ENCODE results near the gene LINC01488.

Gene LINC01488

DNA sequence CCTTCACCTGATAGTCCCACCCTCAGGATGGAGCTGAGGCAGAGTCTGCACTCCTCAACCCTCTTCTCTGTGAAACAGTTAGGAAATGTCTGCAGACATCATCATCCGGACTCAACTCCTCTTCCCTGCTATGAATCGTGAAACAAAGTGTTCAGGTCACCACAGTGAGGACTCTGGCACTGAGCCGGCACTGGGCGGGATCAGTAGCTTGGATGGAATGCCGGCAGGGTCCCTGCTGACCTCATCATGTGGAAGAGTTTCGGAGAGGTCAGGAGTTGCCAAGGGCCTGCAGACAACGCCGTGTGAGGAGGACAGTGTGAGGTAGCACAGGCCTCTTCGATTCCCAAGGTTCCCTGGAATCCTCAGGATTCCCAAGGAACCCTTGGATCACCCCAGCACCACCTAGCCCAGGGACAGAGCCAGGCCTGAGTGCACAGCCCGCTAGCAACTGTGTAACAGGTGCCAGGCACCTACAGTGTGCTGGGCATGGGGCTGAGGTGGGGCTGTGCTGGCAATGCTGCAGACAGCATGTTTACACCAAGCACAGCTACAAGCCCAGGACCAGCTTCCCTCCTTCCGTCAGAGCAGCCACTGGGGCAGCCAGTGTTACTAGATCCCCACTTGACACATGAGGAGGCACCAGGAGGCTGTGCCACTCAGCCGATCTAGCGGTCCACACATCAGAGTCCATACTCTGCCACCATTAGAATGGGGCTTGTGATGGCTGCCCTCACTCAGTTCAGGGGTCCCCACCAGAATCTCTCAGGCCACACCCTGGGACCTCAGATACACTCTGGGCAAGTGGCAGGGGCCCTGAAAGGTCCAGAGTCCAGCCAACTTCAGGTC, 693 bp upstream of the LINC01488 start:
- no peak for DNase-seq

DNA sequence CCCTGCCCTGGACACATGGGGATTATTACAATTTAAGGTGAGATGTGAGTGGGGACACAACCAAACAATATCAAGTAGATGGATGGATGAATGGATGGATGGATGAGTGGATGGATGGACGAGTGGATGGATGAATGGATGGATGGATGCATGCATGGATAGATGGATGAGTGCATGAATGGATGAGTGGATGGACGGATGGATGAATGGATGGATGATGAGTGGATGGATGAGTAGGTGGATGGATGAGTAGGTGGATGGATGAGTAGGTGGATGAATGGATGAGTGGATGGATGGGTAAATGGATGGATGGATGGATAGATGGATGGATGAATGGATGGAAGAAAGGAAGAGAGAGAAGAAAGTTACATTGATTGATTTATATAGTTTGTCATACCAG, 859 bp downstream of the LINC01488 start:
- no peak for DNase-seq

DNA sequence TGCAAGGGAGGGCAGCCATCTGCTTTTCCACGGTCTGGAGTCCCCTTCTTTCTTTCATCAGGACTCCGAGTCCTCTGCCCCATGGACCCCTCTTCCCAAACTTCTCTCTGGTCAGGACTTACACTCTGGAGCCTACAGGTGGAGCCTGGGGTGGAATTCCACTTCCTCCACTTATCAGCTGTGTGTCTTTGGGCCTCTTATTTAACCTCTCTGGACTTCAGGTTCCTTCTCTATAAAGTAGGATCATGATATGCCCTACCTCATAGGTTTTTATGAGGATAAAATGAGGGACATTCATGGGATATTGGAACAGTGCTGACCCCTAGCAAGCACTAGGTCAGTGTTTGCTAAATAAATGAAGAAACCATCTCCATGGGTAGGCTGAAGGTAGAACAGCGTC, 1.7 kb downstream of the LINC01488 start:
- no peak for DNase-seq

DNA sequence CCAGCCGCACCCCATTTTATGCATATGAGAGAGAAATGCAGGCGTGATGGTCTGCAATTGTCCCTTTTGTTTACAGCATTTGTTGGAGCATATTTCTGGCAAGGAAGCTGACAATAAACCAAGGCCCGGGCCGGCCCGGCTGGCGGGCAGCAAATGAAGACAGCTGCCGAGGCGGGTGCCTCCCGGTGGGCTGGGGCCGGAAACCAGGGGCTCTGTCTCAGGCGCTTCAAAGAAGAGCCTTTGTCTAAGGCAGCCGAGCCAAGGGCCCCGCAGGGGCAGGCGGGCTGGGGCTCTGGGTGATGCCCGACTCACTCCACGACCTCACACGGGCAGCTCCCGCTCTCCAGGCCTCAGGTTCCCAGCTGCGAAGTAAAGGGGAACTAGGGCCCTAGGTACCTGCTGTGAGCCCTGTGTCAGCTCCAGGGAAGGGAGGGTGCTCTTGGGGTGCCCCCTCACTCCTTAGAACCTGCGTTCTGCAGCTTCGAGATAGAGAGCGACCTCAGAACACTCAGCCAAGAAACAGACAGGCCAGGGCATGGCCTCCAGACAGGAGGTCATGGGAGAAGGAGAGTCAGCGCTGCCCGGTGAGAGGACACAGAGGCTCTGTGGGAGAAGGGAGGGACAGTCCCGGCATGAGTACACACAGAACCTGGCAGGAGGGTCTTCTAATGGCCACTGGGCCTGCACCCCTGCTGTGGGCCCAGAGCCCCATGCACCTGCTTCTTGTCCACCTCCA, 2.4 kb downstream of the LINC01488 start:
- no peak for DNase-seq

DNA sequence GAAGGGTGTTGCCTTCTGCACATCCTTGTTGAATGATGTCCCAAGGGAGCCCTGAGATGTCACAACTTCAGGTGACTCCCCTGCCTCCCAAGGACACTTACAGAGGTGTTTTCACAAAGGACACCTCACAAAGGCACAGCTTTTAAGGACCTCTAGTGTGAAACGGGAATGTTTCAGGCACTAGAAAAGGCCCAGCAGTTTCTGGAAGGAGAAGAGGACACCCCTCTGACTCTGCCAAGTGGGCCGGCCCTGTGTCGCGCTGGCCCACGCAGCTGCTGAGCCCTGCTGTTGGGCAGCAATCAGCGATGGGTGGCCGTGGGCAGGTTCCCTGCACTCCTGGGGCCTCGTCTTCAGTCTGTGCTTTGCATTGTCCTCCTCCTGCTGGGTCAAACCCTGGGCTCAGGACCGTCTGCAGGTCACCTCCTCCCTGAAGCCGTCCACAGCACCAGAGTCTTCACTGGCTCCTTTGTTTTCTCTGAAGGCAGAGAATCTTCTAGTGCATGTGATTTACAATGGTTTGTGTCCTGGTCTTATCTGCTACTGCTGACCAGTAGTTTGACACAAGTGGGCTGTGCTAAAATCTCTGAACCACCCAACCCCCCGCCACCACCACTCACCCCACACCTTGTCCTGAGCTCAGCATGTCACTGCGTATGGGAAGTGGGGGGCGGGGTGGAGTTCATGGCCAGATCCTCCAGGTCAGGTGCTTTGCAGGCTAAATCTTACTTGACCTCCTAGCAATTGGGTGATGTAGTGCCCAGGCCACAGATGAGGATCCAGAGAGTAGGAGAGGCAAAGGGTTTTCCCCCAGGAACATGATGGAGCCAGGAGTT, 3.2 kb downstream of the LINC01488 start:
- no peak for DNase-seq

DNA sequence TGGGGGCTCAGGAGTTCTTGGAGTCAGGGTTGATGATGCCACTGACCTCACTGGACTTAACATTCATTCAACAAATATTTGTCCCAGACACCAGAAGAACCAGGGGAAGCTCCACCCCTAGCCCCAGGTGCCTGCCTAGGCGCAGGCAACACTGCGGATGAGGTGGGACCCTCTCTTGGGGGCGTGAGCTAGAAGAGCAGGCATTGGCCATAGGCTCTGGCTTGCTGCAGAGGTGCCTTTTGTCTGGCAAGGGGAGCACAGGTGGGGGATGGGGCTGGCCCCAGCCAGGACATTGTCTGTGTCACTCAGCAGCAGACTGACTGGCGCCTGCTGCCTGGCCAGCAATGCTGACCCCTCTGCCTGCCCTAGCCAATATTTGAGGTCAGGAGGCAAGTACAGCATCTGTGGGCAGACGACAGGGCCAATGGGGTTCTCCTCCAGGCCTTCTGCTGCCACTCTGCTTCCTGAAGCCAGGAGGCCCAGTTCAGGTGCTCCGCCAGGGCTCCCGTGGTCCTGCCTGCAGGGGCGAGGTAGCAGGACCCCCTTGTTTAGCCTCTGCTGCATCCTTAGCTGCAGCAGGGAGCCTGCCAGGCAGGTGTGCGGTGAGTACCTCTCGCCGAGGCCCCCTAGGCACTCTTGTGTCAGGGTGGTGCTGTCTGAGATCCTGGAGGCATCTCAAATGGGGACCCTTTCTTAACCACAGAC, 4.0 kb downstream of the LINC01488 start:
- no peak for DNase-seq

DNA sequence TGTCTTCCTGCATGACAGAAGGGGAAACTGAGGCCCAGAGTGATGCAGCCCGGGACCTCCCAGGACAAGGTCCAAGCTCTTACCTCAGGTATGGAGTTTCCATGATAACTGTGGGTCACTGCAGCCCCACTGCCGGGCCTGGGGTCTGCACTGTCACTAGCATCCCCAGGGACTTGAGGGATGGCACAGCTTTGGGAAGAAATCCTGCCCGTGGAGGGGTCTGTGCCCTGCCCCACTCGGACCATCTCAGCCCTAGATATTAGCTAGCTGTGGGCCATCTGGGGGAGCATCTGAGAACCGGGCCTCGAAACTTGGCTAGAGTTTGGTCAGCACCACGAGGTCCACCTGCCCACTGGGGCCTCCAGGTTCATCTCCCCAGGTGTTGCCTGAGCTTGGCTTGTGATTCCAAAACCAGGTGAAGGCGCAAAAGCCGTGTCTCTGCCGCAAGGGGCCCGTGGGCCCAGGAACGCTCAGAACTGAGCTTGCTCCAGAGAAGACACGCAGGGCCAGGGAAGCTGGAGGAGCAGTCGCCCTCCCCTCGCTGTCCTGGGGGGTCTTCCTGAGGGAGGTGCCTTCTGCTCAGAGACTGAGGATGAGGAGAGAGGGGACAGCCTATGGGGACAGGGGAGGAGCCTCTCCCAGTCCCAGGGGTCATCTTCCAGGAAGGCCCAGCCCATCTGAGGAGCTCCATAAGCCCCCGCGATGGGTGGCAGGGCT, 4.8 kb downstream of the LINC01488 start:
- no peak for DNase-seq

DNA sequence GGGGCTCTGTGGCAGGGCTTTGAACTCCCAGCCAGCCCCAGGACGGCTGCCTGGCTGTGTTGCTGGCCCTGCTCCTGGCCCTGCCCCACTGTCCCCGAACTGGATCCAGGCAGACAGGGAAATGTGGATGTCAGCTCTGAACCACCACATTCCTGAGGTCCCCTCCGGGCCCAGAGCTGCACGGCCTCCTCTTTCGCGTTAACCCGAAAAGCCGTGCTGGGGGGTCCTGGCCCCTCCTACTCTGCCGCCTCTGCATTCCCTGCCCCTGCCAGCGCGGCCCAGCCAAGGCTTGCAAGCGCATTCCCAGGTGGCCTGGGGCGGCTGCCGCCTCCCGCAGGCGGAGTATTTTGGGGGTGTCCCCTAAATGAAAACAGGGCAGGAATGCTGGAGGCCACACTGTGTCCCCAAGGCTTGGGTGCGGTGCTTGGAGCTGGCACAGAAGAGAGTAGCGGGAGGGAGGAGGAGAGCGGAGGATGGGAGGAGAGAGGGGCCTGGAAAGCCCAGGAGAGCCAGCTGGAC, 5.4 kb downstream of the LINC01488 start:
- no peak for DNase-seq

DNA sequence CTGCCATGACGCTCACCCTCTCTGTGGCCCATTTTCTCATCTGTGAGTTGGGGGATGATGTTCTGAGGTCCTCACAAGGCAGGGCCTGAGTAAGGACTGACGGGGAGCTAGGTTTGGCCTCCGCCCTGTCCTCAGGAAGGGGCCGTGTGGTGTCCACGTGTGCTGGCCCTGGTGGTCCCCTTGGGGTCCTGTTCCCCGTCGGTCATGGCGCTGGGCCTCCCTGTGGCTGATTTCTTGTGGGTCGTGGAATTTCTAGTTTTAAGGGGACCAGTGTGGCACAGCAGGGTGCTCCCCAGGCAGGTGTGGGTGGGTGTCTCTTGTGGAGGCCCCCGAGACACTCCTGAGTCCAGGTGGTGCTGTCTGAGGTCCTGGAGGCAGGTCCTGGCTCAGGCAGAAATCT, 5.9 kb downstream of the LINC01488 start:
- DNase-seq = no peak

DNA sequence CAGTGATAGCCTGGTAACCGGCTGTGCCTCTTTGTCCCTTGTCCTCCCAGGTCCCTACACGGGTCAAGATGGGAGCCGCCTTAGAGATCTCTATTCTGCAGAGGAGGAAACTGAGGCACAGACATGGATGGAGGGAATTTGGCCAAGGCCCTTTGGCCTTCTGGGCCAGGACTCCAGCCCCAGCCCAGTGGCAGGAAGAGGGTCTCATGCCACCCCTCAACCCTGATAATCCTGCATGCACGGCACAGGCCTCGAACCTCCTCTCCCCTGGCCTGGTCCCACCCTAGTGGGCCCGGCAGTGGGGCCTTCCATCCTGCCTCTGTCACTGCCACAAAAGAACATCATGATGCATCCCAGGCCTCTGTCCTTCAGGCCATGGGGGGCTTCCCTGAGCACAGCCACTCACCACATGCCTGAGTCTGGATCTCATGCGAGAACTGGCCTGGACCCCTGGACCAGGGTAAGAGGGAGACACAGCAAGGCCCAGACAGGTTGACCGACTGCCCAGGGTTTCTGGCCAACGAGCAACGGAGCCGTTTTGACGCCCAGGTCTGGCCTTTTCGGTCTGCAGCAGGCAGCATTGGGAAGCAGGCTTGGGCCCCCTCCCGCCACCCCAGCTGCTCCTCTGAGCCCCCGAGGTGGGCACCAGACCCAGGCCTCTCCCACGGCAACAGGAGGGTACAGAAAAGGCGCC, 6.5 kb downstream of the LINC01488 start:
- DNase-seq = no peak

DNA sequence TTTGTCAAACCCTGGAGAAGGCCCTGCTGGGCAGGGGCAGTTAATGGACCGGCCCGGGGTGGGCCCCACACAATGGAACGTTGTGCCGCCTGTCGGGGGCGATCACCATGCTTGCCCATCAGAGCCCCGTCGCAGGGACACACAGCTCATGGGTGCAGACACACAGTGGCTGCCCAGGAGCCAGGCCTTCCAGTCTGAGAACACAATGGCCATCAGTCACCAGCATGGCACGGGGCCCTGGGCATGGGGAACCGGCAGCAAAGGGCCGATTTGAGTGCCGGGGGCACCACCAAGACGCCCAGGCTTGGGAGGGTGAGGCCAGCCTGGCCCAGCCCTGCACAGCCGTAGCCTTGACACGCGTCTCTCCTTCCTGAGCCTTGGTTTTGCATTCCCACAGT, 7.1 kb downstream of the LINC01488 start:
- no peak for DNase-seq

DNA sequence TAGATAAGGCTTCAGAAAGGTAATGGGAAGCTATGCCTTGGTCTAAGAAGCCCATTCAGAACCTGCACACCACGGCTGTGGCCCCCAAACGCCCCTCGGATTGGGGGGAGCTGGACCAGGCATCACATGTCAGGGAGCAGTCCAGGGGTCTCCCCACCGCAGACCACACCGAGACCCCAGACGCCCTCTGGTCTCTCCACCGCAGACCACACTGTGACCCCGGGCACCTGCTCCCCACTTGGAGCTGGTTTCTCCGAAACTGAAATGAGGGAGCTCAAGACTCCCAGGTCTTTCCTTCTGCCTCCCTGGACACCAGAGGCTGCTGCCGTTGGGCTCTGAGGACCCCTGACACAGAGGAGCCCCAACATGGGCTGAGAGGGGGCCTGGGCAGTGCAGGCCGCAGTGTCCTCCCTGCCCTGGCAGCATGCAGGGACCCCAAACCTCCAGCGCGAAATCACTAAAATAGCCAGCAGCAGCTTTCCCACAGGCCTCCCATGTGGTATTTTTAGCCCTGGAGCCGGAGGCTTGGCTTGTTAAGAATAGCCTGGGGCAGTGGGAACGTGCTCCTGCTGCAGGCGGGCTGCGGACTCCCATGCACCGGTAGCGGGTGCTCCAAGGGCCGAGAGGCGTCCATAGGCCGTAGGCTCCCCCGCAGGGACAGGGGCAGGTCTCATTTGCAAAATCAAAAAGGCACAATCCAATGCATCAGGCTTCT, 7.7 kb downstream of the LINC01488 start:
- DNase-seq = no peak

DNA sequence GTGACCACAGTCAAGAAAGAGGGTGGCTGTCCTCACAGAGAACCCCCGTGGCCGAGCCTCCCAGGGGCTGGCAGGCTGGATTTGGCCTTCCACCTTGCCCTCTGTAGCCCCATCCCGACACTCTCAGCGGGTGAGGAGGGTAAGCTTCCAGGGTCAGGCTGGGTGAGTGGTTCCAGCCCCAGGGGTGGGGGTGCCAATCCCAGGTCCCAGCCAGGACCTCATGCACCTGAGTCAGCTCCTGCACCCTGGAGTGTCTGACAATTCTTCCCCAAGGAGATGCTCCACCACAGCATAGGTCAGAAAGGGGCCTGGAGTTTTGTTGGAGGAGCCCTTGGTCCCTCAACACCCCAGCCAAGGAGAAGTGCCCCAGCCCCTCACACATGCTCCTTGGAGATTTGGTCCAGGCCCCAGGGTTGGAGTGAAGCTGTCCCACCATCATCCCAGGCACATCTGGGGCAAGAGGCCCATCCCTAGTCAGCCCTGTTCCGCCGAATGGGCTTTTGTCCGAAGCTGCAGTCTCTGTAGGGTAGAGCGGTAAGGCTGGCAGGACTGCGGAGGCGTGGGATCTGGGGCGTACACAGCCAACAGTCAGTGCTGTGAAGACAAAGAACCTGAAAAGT, 8.4 kb downstream of the LINC01488 start:
- DNase-seq = no peak

DNA sequence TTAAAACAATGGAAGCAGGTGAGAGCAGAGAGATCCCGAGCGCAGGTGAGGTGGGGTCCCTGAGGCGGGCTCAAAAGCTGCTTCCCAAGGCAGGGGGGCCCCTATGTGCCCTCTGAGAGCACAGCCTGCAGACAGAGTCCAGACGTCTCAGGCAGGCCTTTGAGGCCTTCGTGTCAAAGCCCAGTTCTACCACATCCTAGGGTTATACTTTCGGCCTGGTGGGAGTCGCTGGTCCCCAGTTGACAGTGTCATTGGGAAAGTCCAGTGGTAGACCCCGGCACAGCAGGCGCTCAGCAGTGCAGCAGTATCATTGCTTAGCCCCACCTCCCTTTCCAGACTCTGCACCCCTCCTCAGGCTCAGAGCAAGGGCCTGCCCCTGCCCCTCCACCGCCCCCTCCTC, 9.1 kb downstream of the LINC01488 start:
- no peak for DNase-seq

DNA sequence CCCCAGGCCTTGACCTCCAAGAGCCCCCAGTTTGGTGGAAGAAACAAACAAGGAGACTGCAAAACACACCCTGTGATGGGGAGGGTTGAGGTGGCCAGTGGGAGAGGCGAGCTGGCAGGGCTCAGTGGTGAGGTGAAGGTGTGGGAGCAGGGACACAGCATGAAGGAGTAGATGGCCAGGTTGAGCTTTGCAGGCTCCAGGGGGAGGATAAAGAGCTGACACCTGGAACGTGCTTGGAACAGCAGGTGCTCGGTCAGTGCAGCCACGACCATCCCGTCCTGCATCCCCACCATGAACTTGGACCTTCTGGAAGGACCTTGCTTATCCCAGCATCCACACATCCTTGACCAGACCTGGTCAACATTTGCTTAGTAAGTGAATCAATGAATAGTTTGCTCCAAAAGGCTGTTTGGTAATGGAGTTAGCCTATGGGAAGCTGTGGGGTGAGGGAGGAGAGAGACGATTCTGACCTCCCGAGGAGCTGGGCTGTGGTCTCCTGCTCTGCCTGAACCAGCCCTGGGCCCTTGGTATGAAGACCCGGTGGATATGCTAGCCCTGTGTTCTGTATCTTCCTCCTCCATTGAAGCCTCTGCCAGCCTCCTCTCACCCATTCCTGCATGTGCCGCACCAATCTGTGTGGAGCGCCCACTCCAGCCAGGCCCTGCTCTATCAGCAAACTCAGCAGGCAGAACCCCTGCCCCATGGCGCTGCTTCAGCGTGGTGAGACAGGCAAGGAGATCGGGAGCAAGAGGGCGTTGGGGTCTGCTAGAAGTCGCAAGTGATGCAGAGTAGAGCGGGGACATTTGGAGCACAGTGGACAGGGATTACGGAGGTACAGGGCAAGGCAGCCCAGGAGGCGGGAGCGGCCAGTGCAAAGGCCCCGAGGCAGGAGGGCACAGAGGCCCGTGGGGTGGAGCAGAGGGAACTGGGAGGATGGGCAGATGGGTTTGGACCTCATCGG, 9.9 kb downstream of the LINC01488 start:
- no peak for DNase-seq

DNA sequence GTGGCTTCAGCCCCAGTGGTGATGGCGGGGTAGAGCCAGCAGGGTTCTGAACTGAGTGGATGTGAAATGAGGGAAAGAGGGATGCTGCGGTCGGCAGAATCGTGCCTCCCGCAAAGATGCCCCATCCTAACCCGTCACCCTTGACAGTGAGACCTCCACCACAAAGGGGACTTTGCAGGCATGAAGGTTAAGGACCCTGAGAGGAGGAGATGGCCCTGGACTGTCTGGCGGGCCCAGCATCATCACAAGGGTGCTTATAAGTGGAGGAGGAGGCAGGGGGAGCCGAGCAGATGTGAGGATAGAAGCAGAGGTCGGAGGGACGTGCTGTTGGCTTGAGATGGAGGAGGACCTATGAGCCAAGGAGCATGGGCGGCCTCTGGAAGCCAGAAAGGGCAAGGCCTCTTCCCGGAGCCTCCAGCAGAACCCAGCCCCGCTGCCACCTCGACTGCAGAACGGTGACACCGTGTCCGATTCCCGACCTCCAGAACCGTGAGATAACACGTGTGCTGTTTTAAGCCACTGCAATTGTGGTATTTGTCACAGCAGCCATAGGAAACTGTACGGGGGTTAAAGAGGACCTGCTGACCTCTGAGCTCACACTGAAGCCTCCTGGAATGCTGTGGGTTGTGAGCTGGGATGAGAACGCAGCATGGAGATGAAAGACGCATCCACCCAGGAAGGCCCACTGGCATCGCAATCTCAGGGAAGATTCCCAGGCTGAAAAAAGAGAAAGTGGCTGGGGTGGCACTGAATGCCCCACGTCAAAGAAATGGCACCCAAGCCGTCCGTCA, 10.9 kb downstream of the LINC01488 start:
- no peak for DNase-seq

DNA sequence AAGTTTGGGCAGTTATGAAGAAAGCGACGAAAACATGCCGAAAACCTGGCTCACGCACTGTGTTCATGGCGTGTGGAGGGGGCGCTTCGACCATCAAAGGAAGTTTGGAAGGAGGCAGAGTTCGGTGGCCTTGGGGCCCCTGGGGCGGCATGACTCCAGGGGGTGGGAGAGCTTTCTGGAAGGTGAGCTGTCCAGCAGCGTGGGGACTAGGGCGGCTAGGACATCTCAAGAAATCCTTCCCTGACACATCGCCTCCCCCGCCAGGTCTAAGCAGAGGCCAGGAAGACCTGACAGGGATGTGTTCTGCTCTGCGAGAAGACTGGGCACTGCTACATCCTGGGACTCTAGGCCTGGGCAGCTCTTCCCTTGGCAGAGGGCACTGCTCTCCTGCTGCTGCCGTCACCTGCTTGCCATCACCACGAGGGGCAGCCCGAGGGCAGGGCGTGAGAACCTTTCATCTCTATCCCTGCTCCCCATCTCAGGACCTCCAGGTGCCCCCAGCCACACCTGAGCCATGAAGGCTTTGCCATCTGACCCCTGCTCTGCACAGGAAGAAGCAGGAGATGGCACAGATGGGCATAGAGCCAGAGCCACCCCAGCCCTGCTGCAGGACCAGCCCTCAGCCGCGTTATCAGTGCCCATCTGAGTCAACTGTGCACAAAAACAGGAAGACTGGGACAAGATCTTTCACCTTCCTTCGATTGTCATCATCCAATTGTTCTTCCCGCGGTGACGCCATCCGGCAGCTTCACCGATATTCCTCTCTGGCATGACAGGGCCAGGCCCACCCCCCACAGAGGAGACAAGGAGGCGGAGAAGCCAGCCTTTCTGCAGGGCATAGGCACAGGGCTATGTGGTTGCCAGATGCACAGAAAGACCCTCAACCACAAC, 12.7 kb downstream of the LINC01488 start:
- DNase-seq = no peak

Data from NCI-H1436 (cell line).